ENCODE measurements around the gene CAMK1D. TPM values are rescaled to one million over a fixed set of nuclear protein-coding genes. Genes with fewer than 3 reads are reported as not detected.
"Not testable (repeated sequence)": the region's sequence is repeated elsewhere in the genome, so short reads cannot be mapped to it uniquely, and the experiment has no call there.

CAMK1D gene
- total RNA-seq = 8.9 TPM
- long read RNA-seq, partial matches to known transcripts = 0 of 4 reads
- long read RNA-seq, other reads (novel, unspliced or antisense) = 4 of 4 reads

- DNase-seq (peak; percentile 87), ATAC-seq (peak; percentile 85)
- intact Hi-C loops (cut with micrococcal nuclease) = no loop called here
Measured at GRCh38 chr10:12348870-12349628, at the start of gene CAMK1D. TSS of gene CAMK1D (plus strand) at chr10:12349547.

- DNase-seq; intact Hi-C loops (cut with micrococcal nuclease); ATAC-seq: not testable (repeated sequence)
Measured at GRCh38 chr10:12301036-12301435, 48.3 kb upstream of the CAMK1D start.

DNA sequence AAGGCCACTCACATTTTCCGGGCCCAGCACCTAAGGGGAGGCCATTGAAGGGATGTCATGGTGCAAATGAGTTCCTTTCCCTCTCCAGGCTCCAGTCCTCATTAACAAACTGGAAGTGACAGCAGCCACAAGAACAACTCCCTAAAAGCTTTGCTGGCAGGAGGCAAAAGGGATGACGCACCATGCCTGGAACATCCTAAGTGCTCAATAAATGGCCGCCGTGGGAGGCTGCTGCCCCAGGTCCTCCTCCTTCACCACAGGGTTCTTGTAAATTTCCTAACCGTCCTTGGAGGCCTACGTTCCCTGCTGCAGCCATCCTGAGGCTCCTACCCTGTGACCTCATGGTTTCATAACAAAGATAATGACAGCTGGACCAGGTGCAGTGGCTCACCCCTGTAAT lies 41.3 kb upstream of the CAMK1D start:
- intact Hi-C loops (cut with micrococcal nuclease) = no loop called here
- ATAC-seq (no peak), DNase-seq (no peak)

DNA sequence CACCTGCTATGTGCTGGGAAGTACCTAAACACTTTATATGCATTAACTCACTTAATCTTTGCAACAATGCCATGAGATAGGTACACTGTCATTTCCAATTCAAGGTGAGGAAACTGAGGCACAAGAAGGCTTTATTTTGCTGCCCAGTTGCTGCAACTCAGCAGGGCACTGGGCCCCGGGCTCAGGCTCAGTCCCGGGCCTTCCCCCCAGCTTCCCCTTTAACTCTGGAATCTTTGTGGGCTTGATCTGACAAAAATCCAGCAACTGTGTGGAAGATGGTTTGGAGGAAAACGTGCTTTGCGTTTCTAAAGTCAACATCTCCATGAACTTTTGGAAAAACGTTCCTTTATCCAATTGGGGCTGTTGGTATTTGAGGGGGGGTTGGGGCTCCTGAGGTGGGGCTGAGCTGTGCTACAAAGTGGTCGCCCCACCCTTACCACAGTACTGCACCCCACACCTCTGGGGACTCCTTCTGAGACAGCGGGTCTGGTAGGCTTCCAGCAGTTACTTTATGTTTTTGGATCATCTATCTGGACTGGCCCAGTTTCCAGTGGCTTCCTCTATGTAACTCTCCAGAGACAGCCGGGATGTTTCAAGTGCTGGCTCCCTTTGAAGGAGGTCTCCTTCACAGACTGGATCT lies 40.5 kb upstream of the CAMK1D start:
- ATAC-seq = no peak
- no peak for DNase-seq
- intact Hi-C loops (cut with micrococcal nuclease) = no loop called here

DNA sequence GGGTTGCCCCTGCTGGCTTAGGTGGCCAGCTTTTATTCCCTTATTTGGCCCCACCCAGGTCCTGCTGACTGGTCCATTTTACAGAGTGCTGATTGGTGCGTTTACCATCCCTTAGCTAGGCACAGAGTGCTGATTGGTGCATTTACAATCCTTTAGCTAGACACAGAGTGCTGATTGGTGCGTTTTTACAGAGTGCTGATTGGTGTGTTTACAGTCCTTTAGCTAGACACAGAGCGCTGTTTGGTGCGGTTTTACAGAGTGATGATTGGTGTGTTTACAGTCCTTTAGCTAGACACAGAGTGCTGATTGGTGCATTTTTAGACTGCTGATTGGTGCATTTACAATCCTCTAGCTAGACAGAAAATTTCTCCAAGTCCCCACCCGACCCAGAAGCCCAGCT lies 39.6 kb upstream of the CAMK1D start:
- intact Hi-C loops (cut with micrococcal nuclease); ATAC-seq; DNase-seq: not testable (repeated sequence)

DNA sequence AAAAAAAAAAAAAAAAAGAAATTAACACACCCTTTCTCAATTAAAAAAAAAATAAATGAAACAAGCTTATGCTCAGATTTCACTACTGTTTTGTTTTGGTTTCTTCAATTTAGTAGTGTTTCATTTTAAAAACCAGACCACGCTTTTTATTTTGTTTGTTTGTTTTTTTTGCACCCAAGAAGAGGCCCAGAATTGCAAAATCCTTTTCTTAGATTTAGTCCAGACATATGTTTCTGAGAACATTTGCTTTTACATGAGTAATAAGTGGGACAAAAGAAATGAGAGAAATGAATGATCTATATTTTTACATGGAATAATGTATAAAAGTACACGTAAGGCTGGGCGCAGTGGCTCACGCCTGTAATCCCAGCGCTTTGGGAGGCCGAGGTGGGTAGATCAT lies 34.5 kb upstream of the CAMK1D start:
- DNase-seq = no peak
- no peak for ATAC-seq

DNA sequence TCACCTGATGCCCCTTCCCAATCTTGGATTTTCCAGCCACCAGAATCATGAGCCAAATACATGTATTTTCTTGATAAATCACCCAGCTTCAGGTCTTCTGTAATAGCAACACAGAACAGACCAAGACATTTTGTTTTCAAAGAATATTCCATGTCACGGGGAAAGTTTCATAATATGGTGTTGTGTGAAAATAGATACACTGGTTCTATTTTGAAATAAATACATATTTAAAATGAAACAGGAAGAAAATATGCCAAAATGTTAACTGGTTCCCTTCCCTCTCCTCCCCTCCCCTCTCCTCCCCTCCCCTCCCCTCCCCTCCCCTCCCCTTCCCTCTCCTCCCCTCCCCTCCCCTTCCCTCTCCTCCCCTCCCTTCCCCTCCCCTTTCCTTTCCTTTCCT lies 30.3 kb upstream of the CAMK1D start:
- ATAC-seq = no peak
- intact Hi-C loops (cut with micrococcal nuclease) = no loop called here

More for the DNA sequence above, 34.5 kb upstream of the CAMK1D start:
- intact Hi-C loops (cut with micrococcal nuclease) = no loop called here

GRCh38 chr10:12320892-12321291 lies 28.5 kb upstream of the CAMK1D start:
- ATAC-seq = no peak
- intact Hi-C loops (cut with micrococcal nuclease) = no loop called here
- DNase-seq = no peak

More for the DNA sequence above, 30.3 kb upstream of the CAMK1D start:
- no peak for DNase-seq

DNA sequence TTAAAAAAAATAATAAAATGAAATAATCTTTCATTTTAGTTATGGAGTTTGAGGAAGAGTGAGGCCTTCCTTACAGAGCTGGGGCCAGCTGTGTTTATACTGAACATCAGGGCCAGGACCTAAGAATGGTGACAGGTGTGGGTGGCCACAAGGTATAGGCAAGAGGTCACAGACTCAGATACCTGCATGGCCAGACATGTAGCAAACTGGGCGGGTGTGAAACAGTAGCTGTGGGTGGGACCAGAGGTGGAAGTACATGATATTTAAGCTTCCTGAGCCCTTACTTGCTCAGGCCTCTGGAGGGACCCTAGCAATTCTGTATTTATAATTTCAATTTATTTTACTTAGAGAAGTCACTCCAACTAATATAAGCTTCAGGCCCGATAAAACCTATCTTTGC lies 27.7 kb upstream of the CAMK1D start:
- DNase-seq (no peak), ATAC-seq (no peak)
- intact Hi-C loops (cut with micrococcal nuclease) = no loop called here

- ATAC-seq = no peak
- intact Hi-C loops (cut with micrococcal nuclease) = no loop called here
- DNase-seq = no peak
Measured at GRCh38 chr10:12322583-12323131, 26.7 kb upstream of the CAMK1D start.

DNA sequence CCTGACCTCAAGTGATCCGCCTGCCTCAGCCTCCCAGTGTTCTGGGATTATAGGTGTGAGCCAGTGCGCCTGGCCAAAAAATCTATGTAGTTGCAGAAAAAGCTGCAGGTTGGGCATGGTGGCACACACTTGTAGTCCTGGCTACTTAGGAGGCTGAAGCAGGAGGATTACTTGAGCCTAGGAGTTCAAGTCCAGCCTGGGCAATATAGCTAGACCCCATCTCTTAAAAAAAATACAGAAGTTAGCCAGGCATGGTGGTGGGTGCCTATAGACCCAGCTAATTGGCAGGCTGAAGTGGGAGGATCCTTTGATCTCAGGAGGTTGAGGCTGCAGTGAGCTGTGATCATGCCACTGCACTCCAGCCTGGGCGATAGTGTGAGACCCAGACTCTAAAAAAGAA lies 24.8 kb upstream of the CAMK1D start:
- DNase-seq (no peak), ATAC-seq (no peak)
- intact Hi-C loops (cut with micrococcal nuclease) = no loop called here

DNA sequence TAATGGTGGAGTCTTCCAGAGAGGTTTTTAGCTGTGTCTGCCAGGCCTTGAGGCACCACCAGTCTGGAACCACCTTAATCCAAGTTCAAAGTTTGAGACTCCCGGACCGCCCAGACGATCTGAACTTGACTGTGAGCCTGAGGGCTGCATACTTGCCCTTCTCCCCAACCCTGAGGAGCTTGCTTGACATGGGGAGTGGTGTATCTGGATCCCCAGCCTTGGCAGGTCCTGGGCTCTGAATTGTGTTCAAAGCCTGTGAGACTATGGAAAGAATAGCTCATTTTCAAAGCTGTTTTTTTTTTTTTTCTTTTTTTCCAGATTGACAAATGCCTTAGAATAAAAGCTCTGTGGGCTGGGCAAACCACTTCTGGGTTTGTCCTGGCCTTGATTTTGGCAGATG lies 22.3 kb upstream of the CAMK1D start:
- intact Hi-C loops (cut with micrococcal nuclease) = no loop called here
- no peak for ATAC-seq

DNA sequence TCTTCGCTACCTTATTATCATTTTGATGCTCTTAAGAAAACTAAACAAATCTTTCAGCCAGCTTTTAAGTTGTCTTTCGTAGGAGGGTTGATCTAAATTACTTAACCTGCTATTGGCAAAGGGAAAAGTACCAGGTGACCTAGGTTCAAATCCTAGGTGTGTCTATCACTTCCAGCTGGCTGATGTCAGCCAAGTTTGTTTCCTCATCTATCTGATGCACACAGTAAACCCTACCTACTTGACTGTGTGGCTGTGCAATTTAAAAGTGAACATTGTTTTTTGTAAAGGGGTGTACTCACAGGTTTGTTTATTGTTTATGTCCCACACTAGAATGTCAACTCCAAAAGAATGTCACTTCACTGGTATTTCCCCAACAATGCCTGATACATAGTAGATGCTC lies 21.9 kb upstream of the CAMK1D start:
- DNase-seq = no peak
- intact Hi-C loops (cut with micrococcal nuclease) = no loop called here
- no peak for ATAC-seq

More for the DNA sequence above, 22.3 kb upstream of the CAMK1D start:
- DNase-seq = no peak

DNA sequence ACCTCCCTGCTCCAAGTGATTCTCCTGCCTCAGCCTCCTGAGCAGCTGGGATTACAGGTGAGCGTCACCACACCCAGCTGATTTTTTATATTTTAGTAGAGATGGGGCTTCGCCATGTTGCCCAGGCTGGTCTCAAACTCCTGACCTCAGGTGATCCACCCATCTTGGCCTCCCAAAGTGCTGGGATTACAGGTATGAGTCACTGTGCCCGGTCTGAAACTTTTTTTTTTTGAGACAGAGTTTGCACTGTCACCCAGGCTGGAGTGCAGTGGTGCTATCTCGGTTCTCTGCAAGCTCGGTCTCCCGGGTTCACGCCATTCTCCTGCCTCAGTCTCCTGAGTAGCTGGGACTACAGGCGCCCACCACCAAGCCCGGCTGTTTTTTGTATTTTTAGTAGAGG lies 21.0 kb upstream of the CAMK1D start:
- ATAC-seq; DNase-seq; intact Hi-C loops (cut with micrococcal nuclease): not testable (repeated sequence)

GRCh38 chr10:12332572-12333379 lies 16.6 kb upstream of the CAMK1D start:
- intact Hi-C loops (cut with micrococcal nuclease) = no loop called here
- DNase-seq = no peak
- ATAC-seq = no peak

GRCh38 chr10:12333380-12334185 lies 15.8 kb upstream of the CAMK1D start:
- intact Hi-C loops (cut with micrococcal nuclease) = no loop called here
- DNase-seq (peak; percentile 63), ATAC-seq (peak; percentile 94)

- ATAC-seq (no peak), DNase-seq (no peak)
- intact Hi-C loops (cut with micrococcal nuclease) = no loop called here
Measured at GRCh38 chr10:12334186-12334530, 15.2 kb upstream of the CAMK1D start.

DNA sequence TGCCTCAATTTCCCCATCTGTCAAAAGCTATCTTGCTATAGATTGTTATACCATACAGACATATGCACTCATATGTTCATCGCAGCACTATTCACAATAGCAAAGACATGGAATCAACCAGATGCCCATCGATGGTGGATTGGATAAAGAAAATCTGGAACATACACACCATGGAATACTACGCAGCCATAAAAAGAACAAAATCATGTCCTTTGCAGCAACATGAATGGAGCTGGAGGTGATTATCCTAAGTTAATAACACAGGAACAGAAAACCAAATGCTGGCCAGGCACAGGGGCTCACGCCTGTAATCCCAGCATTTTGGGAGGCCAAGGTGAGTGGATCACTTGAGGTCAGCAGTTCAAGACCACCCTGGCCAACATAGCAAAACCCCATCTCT lies 14.2 kb upstream of the CAMK1D start:
- DNase-seq; ATAC-seq; intact Hi-C loops (cut with micrococcal nuclease): not testable (repeated sequence)

Measured in left ventricle myocardium superior (tissue), 1 donor.